CD4-positive, alpha-beta T cell treated with Interleukin-4 for 4 hours (primary cell): ENCODE results near the gene LIPM.
A peak's percentile ranks its signal among the peaks of the same experiment; 100 is the strongest.
"Not testable (repeated sequence)": the region's sequence is repeated elsewhere in the genome, so short reads cannot be mapped to it uniquely, and the experiment has no call there.

Source experiments
- DNase-seq: peaks from one replicate; pipeline ENCODE4 v3.0.0-alpha.2; 2020

The LIPM gene

GRCh38 chr10:88804083-88804812, 1.7 kb downstream of the LIPM start:
- no peak for DNase-seq

DNA sequence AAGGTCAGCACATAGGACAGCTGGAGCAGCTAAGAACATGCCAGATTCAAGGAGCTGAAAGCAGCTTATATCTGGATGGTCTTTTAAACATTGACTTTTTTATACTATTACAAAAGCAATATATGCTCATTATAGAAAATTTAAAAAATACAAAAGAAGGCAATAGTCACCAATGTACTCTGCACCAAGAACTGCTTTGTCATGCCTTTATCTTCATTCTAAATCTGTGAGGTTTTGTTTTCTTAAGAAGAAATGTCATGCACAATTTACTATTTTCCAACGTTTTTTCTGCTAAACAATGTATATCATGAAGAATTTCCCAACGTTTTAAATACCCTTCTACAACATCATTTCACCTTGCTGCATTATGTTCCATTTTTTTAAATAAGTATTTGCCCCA, 2.8 kb downstream of the LIPM start:
- no peak for DNase-seq

- DNase-seq = no peak
Measured at GRCh38 chr10:88805924-88806323, 3.4 kb downstream of the LIPM start.

DNA sequence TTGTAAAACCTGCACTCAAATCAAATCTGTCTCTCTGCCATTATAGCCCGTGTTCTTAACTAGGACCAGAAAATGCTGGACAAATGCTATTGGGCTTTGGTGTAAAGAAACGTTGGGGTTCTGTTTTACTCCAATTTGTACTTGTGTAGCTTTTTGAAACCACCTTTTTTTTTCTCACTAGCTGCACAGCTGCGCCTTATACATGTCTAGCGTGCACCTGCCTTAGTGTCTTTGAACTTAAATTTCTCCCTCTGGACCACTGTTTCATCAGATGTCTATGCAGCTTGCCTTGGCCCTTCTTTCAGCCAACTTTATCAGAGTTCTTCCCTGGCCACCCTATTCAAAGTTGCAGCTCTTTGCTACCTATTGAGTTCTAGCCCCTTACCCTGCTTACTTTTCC, 7.1 kb downstream of the LIPM start:
- no peak for DNase-seq

GRCh38 chr10:88810196-88810961, 7.8 kb downstream of the LIPM start:
- peak; percentile 62 for DNase-seq

GRCh38 chr10:88813200-88813599, 10.7 kb downstream of the LIPM start:
- DNase-seq = no peak

GRCh38 chr10:88819290-88819689, 16.8 kb downstream of the LIPM start:
- no peak for DNase-seq

DNA sequence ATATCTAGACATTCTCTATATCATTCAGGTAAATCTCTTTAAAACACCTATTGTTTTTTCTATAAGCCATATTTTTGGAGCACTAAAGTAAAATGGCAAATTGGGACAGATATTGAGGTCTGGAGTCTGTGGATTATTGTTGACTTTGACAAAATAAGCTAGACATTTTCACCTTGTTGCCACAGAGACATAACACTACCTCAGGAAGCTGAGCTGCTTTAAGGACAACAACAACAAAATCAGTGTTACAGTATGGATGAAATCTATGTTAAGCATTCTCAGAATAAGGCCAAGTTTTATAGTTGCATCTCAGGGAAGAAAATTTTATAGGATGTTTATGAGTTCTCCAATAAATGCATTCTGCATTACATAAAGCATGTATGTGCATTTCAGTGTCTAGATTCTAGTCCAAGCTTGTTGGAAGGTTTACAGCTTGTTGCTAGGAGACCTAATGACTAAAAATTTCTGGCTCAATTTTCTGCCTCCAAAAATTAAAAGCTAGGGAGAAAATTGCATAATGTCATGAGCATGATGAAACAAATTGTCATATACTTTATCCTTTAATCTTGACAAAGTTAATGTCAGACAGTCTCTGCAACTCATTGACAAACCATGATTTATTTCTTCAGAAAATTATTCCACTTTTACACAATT, 18.3 kb downstream of the LIPM start:
- peak; percentile 30 for DNase-seq

GRCh38 chr10:88826388-88826787, 23.9 kb downstream of the LIPM start:
- DNase-seq = no peak

DNA sequence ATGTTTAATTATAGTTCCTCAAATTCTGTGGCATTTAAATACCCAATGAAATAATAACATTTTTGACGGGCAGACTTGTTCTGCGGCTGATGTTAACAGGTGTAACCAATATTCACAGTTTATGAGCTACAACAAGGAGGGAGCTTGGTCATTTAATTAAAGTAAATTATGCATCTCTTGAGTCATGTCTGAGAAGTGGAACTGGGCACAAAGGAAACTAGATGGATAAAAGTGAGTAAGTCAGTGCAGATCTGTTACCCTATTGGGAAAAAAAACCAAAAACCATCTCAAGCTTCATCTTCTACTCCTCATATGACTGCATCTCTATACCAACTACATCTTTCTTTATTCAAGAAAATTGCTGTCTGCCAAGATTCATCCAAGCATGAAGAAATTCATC, 25.1 kb downstream of the LIPM start:
- no peak for DNase-seq

DNA sequence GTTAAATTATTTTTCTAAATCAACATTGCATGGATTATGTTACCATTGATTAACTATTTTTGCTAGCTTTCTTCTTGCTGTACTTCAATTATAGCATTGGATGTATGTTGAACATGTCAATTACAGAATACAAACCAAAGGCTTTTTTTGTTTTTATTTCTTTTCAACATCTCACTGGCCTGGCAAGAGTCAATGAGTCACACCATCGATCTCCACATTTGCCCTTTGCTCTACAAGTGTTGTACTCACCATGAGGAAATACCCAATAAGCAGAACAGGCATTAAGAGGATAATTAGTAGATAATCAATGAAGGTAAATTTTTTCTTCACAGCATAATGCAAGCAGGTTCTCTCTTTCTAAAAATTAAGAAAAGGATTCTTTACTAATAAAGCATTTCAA, 25.8 kb downstream of the LIPM start:
- DNase-seq = no peak

DNA sequence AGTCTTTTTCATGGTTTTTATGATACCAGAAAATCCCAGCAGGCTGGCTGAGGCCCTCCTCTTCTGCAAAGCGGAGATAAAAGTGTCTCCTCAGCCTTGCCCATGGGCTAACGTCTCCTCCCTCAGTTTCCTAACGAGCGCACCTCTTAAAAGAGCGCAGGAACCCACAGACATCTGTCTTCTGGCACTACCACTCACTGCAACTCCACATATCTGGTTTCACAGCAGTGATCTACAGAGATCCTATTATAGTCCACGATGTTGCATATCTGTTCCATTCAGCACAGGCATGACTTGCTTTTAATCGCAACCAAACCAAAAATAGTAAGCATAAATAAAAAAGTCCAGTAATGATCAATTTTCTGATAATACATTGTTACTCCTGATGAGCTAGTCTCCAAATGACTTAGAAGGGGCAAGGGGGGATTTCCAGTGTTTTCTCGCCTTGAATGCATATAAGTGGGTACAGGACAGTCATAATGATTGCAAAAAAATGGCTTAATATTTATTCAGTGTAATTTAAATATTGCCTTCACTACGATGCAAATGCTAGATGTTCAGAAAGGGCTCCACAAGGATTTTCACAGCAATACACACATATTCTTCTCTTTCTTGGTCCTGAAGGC, 28.2 kb downstream of the LIPM start:
- no peak for DNase-seq

DNA sequence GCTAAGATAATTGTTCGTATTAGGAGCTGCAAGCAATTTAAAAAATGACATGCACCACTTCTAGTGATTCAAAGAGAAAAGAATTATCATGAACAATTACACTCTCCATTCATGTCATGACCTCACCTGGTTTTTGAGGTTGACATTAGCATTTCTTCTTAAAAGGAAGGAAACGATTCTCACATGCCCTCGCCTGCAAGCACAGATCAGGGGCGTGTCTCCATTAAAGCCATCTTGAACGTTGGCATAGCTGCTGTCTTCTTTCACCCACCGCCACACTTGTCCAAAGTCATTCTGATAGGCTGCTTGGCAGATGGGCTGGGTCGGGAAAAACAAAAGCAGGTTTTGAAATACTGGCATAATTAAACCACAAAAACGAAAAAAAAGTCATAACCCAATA, 29.2 kb downstream of the LIPM start:
- peak; percentile 77 for DNase-seq

GRCh38 chr10:88832376-88832775, 29.8 kb downstream of the LIPM start:
- no peak for DNase-seq

GRCh38 chr10:88833156-88833555, 30.6 kb downstream of the LIPM start:
- DNase-seq = no peak

- DNase-seq = peak; percentile 24
Measured at GRCh38 chr10:88833723-88834122, 31.2 kb downstream of the LIPM start.

- DNase-seq = peak; percentile 89
Measured at GRCh38 chr10:88835096-88835909, 32.8 kb downstream of the LIPM start.

DNA sequence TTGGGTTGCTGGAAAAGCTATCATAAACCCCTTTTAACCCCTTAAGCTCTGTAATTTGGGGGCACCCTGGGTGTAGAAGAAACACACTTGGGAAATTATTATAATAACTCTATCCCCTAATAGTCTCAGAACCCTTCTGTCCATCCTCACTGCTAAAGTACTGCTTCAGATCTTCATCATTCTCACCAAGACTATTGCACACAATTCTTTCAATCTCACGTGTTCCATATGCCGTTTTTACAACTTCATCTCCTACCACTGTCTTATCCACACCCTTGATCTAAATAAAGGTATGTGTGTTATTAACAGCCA, 33.3 kb downstream of the LIPM start:
- DNase-seq = no peak

GRCh38 chr10:88837632-88838031, 35.1 kb downstream of the LIPM start:
- not testable (repeated sequence) for DNase-seq

DNA sequence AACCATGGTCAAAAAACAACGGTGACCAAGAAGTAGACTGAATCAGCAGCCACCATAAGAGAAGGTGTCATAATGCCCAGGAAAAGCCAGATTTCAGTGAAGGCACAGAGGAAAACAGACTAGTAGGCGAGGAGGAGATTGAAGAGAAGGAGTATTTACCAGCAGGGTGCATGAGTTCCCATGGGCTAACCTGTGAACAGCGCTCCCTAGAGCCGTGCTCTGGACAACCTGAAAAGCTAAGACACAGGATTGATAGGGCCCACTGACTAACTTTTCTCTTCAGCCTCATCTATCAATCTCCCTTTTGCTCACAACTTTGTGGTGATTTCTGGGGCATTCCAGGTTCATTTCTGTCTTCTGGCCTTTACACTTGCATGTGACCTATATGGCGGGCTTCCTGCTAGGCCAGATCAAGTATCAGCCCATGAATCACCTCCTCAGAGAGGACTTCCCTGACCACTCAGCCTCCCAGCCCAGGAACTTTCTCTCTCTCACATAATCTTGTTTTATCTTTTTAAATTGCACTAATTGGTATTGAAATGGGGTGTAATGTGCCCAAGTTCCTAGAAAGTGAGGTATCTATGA, 36.3 kb downstream of the LIPM start:
- DNase-seq = no peak

- no peak for DNase-seq
Measured at GRCh38 chr10:88840104-88840503, 37.6 kb downstream of the LIPM start.

DNA sequence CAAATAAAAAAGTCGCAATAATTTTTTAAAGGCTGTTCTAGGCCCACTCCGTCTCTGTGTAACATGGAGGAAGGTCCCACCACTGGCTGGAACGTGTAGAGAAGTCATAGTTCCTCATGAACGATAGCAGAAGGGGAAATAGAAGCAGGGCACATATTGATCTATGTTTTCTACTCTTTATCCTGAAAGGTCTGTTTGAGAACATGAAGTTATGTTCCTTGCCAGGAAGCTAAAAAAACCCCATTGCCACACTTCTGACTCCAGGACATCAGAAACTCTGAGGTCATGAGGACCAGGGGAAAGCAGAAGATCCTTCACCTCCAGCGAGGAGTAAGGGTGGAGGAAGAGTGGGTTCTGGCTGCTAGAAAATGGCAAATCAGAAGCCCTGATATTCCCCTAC, 38.4 kb downstream of the LIPM start:
- DNase-seq = no peak
